Measurements from ENCODE around the gene IER5L.
A peak's percentile ranks its signal among the peaks of the same experiment; 100 is the strongest.

The IER5L gene

DNA sequence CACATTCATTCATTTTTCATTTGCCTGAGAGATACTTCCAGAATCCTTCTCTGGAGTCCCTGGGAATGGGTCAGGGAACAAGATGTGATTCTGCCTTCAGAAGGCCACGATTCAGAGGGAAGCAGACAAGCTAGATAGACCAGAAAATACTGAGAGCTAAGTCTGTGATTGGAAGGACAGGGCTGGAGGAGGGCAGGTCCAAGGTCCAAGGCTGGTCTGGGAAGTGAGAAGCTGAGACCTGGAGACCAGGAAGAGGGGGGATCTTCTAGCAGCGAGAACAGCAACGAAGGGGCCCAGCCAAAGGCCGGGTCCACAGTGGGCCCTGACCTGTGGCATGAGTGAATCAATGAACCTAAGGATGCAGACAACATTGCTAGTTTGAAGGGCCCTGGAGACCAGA lies 4.1 kb upstream of the IER5L start:
- DNase-seq, result no peak
- no peaks in the 10 kb centered on the region for H3K36me3 Mint-ChIP-seq
- H3K27ac Mint-ChIP-seq, result no peak overlapping the region
- no peak overlapping the region for H3K4me3 Mint-ChIP-seq
- peaks cover 46% of the 10 kb centered on the region for H3K27me3 Mint-ChIP-seq
- CTCF ChIA-PET, result no interaction called here
- H3K4me1 Mint-ChIP-seq, result peaks cover 11% of the 10 kb centered on the region
- no peaks in the 10 kb centered on the region for H3K9me3 Mint-ChIP-seq

DNA sequence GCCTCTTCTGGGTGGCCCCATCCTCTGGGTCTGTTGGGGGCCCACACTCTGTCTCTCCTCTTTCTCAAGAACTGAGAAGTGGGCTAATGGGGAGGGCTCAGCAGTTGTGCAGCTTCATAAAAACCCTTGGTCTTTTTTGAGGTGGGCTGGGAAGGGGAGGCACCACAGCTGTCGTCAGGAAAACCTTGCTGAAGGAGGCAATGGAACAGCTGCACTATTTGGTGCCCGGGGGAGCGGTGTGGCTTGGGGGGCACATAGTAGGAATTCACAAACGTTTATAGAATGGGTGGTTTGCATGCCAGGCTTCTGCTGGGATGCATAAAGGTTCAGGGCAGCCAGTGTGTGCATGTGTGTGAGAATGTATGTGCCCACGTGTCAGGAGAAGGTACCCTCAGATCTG lies 3.2 kb upstream of the IER5L start:
- no peak overlapping the region for H3K27ac Mint-ChIP-seq
- H3K36me3 Mint-ChIP-seq, result no peaks in the 10 kb centered on the region
- no peak overlapping the region for H3K4me3 Mint-ChIP-seq
- no peak for DNase-seq
- H3K27me3 Mint-ChIP-seq, result peaks cover 51% of the 10 kb centered on the region
- no peaks in the 10 kb centered on the region for H3K9me3 Mint-ChIP-seq
- peaks cover 11% of the 10 kb centered on the region for H3K4me1 Mint-ChIP-seq
- CTCF ChIA-PET, result interaction anchor here (0.9 kb wide), 1 partner anchor 38 kb away, joined by 3 read pairs; no protein-coding TSS in a partner anchor

DNA sequence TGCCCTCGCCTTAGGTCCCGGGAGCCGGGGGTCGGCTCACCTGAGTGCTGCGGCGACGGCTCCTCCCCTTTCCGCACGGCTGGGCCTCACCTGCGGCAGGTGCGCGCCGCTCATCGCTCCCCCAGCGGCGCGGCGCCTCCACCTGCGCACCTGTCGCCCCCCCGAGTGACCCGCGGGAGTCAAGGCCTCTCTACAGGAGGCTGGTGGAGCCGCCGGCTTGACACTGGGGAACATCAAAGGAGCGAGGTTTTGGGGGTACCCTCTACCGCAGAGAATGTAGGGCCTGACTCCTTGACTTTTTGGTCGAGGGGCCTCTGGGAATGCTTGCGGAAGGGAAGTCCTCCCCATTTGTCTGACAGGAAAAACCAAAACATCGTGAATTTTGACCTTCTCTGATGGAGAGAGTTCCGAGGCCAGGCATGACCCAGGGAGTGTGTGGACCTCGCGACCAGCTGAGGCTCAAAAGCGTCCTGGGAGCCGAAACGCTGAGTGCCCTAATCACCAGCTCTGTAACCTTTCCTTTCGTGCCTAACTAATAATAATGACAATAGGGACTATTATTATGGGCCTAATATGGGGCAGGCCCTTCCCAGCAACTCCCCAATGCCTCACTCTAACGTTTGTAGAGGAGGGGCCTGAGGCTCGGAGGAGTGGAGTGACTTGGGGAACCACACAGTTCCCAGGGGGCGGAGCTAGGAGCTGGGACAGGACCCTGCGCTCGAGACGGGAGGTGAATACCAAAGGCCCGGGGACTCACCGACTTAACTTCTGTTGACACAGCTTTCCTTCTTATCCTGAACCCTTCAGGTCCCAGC lies 714 bp upstream of the IER5L start:
- DNase-seq, result no peak
- Mint-ChIP-seq H3K4me3 (peak overlapping the region; percentile 31), H3K9me3 (no peaks in the 10 kb centered on the region), H3K36me3 (no peaks in the 10 kb centered on the region), H3K27ac (no peak overlapping the region), H3K27me3 (peaks cover 72% of the 10 kb centered on the region), H3K4me1 (peaks cover 22% of the 10 kb centered on the region)
- CTCF ChIA-PET, result interaction anchor here (0.9 to 1.9 kb wide), 7 partner anchors 9 to 446 kb away, joined by 3 to 4 read pairs (median 3); no protein-coding TSS in a partner anchor

- Mint-ChIP-seq H3K27ac (no peak overlapping the region), H3K4me3 (peak overlapping the region; percentile 87)
- peak; percentile 30 for DNase-seq
Observed at GRCh38 chr9:129177443-129177790, 644 bp downstream of the IER5L start.

GRCh38 chr9:129176701-129177442 lies 1.2 kb downstream of the IER5L start:
- Mint-ChIP-seq H3K4me1 (peaks cover 22% of the 10 kb centered on the region), H3K27ac (no peak overlapping the region), H3K4me3 (peak overlapping the region; percentile 75), H3K27me3 (peaks cover 79% of the 10 kb centered on the region), H3K36me3 (no peaks in the 10 kb centered on the region), H3K9me3 (no peaks in the 10 kb centered on the region)
- CTCF ChIA-PET, result interaction anchor here (1.5 to 1.9 kb wide), 2 partner anchors 45 to 429 kb away, joined by 3 to 4 read pairs; no protein-coding TSS in a partner anchor
- peak; percentile 38 for DNase-seq

More at GRCh38 chr9:129177443-129177790, 644 bp downstream of the IER5L start:
- Mint-ChIP-seq H3K36me3 (no peaks in the 10 kb centered on the region), H3K4me1 (peaks cover 22% of the 10 kb centered on the region), H3K27me3 (peaks cover 78% of the 10 kb centered on the region), H3K9me3 (no peaks in the 10 kb centered on the region)
- CTCF ChIA-PET, result interaction anchor here (1.1 to 1.9 kb wide), 5 partner anchors 16 to 447 kb away, joined by 3 to 4 read pairs (median 3); no protein-coding TSS in a partner anchor

DNA sequence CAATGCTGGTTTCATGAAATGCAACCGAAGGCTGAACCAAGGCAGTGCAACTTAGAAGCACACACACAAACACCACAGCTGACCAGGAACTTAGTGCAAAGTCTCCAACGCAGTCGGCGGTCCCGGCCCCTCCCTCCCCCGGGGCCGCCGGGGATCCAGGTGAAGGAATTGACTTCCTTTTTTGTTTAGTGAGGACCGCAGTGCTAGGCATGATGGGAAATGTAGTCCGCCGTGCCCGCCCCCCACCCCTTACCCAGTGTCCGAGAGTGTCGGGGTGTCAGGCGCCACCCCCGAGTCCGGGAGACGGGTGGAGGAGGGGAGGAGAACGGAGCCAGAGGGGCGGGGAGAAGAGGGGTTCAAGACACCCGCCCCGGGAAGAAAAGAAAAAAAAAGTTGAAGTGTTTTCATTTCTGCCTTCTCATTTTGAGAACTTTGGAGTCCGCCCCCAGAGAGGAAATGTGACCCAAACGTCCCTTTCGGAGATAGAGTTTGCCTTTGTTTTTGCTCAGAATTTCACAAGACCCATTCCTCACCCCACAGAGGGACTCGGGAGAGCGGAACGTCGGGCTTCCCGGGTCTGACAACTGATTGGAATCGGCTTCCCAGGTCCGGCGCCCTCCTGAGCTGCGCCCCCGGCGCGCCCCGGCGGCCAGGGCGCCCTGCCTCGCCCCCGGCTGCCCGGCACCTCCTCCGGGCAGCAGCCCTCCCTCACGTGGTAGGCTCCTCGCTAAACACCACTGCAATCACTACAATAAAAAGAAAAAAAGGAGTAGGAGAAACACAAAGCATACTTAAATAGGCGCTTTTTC lies 2.0 kb downstream of the IER5L start:
- H3K36me3 Mint-ChIP-seq, result no peaks in the 10 kb centered on the region
- CTCF ChIA-PET, result interaction anchor here (4.3 to 4.8 kb wide), 2 partner anchors 34 to 45 kb away, joined by 35 to 55 read pairs; no protein-coding TSS in a partner anchor

DNA sequence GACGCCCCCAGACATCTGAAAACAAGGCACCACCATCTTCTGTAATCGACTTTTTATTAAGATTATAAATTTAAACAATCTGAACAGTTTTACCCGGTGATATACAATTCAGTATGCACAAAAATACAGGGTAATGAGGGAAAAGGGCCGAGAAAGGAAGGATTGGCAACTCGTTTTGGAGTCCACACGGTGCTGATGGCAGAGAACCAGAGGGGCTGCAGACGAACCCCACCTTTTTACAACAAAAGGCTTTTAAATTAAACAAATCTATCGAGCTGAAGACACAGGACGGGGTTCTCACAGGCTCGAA lies 2.6 kb downstream of the IER5L start:
- no peak for DNase-seq
- Mint-ChIP-seq H3K27ac (peak overlapping the region; percentile 75), H3K4me3 (peak overlapping the region; percentile 75), H3K4me1 (peaks cover 26% of the 10 kb centered on the region), H3K9me3 (no peaks in the 10 kb centered on the region), H3K36me3 (no peaks in the 10 kb centered on the region), H3K27me3 (peaks cover 81% of the 10 kb centered on the region)
- CTCF ChIA-PET, result interaction anchor here (0.6 to 4.8 kb wide), 9 partner anchors 34 to 615 kb away, joined by 3 to 55 read pairs (median 8); partner anchors contain the start of gene NTMT1

More for the DNA sequence above, 2.0 kb downstream of the IER5L start:
- Mint-ChIP-seq H3K4me1 (peaks cover 22% of the 10 kb centered on the region), H3K4me3 (peak overlapping the region; percentile 75), H3K9me3 (no peaks in the 10 kb centered on the region), H3K27me3 (peaks cover 83% of the 10 kb centered on the region), H3K27ac (peak overlapping the region; percentile 75)
- peak; percentile 73 for DNase-seq

- Mint-ChIP-seq H3K9me3 (no peaks in the 10 kb centered on the region), H3K4me1 (peaks cover 32% of the 10 kb centered on the region), H3K4me3 (peak overlapping the region; percentile 75), H3K27ac (peak overlapping the region; percentile 75), H3K27me3 (peaks cover 84% of the 10 kb centered on the region), H3K36me3 (no peaks in the 10 kb centered on the region)
- peak; percentile 59 for DNase-seq
- CTCF ChIA-PET, result interaction anchor here (0.6 to 4.8 kb wide), 21 partner anchors 9 to 616 kb away, joined by 3 to 55 read pairs (median 4); partner anchors contain the start of genes C9orf50 and NTMT1
Observed at GRCh38 chr9:129174724-129175514, 3.1 kb downstream of the IER5L start.

- CTCF ChIA-PET, result interaction anchor here (0.6 to 4.8 kb wide), 27 partner anchors 9 to 451 kb away, joined by 3 to 55 read pairs (median 4); partner anchors contain the start of genes C9orf50 and NTMT1
- no peaks in the 10 kb centered on the region for H3K36me3 Mint-ChIP-seq
- peak overlapping the region; percentile 42 for H3K27ac Mint-ChIP-seq
- H3K4me1 Mint-ChIP-seq, result peaks cover 32% of the 10 kb centered on the region
- H3K4me3 Mint-ChIP-seq, result peak overlapping the region; percentile 71
- no peaks in the 10 kb centered on the region for H3K9me3 Mint-ChIP-seq
- H3K27me3 Mint-ChIP-seq, result peaks cover 78% of the 10 kb centered on the region
- DNase-seq, result peak; percentile 88
Observed at GRCh38 chr9:129174102-129174723, 3.8 kb downstream of the IER5L start.

DNA sequence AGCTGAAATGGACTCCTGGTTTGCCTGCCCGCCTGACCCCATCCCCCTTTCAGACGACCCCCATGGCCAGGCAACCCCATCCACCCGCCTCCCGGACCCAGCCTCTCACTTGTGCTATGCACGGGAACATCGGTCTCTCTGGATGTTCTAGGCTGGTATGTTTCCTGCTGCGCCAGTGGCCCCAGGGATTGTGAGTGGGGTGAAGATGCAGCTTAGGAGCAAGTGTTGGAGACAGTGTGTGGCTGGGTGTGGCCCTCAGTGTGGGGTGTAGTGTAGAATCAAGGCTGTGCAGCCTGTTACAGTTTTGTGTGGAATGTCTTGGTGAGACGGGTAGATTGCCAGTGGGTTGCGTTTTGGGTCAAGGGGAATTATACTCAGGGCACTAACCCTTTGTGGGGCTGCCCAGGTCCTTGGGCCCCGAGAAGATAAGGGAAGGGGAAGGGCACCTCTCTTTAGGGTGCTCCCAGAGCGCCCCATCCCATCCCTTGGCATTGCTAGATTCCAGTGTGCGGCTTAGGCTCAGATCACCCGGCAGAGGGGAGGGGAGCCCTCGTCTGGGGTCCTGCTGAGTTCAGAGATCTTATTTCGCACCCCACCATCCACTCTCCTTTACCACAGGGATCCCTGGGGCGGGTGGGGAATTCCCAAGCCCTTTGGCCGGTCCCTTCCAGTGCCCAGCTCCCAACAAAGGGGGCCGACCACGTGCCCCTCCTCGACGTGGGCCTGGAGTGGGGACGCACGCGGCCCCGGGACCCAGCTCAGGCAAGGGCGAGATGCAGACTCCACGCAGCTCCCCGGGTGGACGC lies 4.6 kb downstream of the IER5L start:
- CTCF ChIA-PET, result interaction anchor here (0.6 to 4.8 kb wide), 28 partner anchors 10 to 451 kb away, joined by 3 to 55 read pairs (median 4); partner anchors contain the start of genes C9orf50 and NTMT1
- peaks cover 33% of the 10 kb centered on the region for H3K4me1 Mint-ChIP-seq
- no peak for DNase-seq
- H3K27me3 Mint-ChIP-seq, result peaks cover 74% of the 10 kb centered on the region
- no peaks in the 10 kb centered on the region for H3K9me3 Mint-ChIP-seq
- H3K4me3 Mint-ChIP-seq, result peak overlapping the region; percentile 71
- H3K27ac Mint-ChIP-seq, result no peak overlapping the region
- H3K36me3 Mint-ChIP-seq, result no peaks in the 10 kb centered on the region

DNA sequence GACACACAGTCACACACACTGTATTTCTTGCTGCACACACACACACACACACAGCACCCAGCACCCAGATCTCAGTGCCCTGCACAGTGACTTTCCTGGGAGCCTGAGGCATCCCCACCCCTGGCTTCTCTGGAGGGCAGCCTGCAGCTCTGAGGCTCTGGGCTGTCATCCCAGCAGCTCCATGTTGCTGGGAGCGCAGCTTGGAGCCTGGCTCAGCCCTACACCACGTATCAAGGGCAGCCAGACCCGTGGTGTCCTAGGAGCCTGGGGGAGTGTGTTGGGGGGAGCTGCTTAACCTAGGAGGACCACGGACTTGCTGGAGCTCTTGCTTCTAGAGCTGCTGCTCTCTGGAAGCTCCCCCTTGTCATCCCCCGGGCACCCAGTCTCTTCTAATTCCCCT lies 5.2 kb downstream of the IER5L start:
- DNase-seq, result no peak
- H3K27ac Mint-ChIP-seq, result no peak overlapping the region

More for the DNA sequence above, 5.2 kb downstream of the IER5L start:
- H3K4me1 Mint-ChIP-seq, result peaks cover 36% of the 10 kb centered on the region
- H3K4me3 Mint-ChIP-seq, result no peak overlapping the region
- CTCF ChIA-PET, result interaction anchor here (0.6 to 4.8 kb wide), 19 partner anchors 14 to 451 kb away, joined by 3 to 55 read pairs (median 5); no protein-coding TSS in a partner anchor
- no peaks in the 10 kb centered on the region for H3K9me3 Mint-ChIP-seq
- no peaks in the 10 kb centered on the region for H3K36me3 Mint-ChIP-seq
- peaks cover 67% of the 10 kb centered on the region for H3K27me3 Mint-ChIP-seq

Data from activated naive CD4-positive, alpha-beta T cell treated with anti-CD3 and anti-CD28 coated beads, Interleukin-2, amount 10 ng/mL, durations not matched to agents 7 days and 5 days (primary cell).